Activated CD4-positive, alpha-beta T cell treated with anti-CD3 and anti-CD28 coated beads, Interleukin-2, amount 50 U/mL, for 48 hours (primary cell): ENCODE results near the gene TMCO1.
"Not testable (repeated sequence)": the region's sequence is repeated elsewhere in the genome, so short reads cannot be mapped to it uniquely, and the experiment has no call there.

Experiments used
- DNase-seq, 2 experiments: peaks; one replicate each; pipeline ENCODE4 v3.0.0-alpha.2; 2020

TMCO1 gene

DNA sequence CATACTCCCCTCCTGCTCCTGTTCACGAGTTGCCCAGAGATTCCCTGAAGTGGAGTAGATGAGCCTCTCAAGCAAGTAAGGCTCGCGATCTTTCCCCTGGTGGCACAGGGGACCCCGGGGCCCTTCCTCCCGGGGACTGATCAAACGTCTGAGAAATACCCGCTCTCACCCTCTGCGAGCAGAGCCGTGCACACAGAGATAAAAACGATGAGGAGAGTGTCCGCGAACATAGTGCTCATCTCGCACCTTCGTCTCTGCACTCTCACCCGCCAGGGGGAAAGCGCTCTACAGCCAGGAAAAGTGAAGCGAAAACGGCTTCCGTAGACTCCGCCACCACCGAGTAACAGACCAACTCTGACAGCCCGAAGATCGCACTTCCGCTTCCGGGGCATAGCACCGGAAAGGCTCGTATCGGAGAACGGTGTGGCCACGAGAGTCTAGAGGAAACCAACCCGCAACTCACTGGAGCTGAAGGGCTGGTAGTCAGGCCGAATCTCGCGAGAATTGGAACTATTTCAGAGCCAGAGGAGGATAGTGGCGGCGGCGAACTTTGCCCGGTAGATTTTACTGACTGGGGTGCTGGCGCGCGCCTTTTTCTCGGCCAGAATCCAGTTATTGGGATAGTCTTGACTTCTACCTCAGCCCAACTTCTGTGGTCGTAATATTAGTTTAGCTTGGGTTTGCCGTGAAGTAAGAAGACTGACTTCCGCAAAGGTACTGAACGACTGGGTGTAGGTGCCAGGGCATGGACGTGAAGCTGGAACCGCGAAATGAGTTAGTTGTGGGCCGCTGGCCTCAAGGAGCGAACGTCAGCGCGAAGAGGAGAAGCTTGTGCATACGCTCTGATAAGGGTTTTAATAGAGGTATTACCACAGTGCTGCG lies at the start of gene TMCO1:
TMCO1 (minus strand) TSS at position 356 of the 882 bp plus-strand sequence; CDS start at position 239, 117 bp downstream.
- peak; percentile 91 to 93 for DNase-seq

DNA sequence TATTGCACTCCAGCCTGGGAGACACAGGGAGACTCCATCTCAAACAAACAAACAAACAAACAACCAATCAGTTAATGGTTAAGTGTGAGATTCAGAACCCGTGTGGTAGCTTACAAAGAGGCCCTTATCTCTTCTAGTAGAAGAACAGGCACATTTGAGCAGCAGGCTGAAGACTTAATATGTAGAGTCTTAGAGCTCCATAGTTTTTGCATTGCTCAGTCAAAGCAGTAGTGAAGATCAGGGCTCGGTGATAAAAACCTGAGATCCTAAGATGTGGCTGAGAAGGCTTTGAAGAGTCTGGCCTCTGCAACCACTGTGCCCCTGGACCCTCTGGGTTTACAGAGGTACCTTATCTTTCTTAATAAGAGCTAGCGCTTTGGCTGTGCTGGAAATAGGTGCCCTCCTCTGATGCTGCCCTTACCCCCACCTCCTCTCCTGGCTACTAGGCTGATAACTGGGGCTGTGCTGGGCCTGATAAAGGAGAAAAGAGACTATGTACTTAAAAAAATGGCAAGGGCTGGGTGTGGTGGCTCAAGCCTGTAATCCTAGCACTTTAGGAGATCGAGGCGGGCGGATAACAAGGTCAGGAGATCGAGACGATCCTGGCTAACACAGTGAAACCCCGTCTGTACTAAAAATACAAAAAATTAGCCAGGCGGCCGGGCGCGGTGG lies 48.3 kb upstream of the TMCO1 start:
- no peak for DNase-seq

DNA sequence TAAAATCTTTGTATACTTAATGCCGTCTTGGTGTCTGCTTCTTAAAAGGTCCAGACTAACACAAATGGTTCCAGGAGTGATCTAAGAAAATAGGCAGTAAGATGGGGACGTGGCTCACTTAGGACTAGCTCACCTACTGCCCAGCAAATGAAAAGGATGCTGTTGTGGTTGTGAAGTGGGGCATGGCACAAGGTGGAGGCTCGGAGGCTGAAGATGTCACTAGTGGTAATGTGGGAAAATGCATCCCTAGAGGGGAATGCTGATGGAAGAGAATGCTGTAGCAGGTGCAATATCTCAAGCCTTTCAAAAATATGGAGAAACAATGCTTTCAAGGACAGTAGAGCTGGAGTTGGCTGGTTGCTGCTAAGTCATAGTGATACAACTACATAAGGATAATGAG lies 47.5 kb upstream of the TMCO1 start:
- no peak for DNase-seq

DNA sequence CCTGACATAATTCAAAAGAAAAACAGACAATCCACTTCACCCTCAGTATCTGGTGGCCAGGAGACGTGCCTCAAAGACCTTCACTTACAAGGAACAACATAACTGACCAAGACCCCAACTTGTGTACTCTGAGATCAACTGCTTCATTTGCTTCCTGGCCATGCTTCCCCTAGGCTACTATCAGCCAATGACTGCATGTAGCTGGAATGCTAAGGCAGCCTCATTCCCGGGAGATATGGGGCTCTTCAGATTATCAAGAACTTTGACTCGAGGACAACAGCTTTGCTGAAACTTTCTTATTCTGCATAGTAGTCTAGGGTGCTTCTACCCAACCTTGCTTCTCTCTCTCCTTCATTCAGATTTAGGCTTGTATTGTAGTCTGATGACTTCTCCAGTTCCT lies 47.1 kb upstream of the TMCO1 start:
- DNase-seq: no peak

DNA sequence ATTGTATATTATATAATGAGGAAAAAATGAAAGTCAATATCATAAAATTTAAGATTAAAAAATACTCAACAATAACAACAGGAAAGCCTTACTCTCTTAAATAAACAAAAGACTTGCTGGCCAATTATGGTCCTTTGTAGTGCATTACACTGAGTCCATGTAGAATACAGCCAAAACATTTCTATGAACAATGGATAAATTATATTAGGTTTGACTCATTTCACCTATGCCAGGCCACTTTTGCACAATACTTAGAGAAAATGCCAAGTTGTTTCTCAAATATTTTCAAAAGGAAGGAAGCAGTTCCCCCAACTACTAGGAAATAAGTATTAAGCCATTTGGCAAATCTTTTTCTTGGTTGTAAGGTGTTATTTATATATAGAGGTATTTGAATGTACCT lies 38.9 kb upstream of the TMCO1 start:
- DNase-seq: no peak

DNA sequence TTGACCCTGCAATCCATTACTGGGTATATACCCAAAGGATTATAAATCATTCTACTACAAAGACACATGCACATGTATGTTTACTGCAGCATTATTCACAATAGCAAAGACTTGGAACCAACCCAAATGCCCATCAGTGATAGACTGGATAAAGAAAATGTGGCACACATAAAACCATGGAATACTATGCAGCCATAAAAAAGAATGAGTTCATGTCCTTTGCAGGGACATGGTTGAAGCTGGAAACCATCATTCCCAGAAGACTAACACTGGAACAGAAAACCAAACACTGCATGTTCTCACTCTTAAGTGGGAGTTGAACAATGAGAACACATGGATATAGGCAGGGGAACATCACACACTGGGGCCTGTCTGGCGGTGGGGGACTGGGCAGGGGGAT lies 35.8 kb upstream of the TMCO1 start:
- not testable (repeated sequence) for DNase-seq

DNA sequence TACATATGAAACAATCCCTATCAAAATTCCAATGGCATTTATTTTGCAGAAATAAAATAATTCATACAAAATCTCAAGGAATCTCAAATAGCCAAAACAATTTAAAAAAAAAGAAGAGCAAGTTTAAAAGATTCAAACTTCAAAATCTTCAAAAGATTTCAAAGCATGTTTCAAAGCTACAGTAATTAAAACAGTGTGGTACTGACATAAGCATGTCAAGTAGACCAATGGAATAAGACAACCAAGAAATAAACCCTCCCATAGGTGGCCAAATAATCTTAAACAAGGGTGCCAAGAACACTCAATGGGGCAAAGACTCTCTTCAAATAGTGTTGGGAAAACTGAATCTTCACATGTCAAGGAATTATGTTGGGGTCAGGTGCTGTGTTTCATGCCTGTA lies 30.7 kb upstream of the TMCO1 start:
- DNase-seq: no peak

DNA sequence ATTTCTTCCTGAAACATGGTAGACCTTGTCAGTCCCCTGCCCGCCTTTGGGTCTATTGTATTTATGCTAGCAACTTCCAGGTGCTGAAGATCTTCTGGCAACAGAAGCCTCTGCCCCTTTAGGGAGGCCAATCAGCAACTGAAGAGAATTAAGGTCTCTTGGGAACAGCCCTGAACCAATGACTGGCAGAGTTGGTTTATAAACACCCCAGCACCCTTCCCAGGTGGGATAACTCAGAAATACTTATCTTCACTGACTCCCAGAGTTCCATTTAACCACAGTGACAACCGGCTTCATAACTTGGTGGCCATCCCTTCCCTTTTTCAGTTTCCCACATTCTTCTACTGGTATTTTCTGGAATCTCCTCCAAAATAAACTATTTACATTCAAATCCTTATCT lies 27.2 kb upstream of the TMCO1 start:
- no peak for DNase-seq

DNA sequence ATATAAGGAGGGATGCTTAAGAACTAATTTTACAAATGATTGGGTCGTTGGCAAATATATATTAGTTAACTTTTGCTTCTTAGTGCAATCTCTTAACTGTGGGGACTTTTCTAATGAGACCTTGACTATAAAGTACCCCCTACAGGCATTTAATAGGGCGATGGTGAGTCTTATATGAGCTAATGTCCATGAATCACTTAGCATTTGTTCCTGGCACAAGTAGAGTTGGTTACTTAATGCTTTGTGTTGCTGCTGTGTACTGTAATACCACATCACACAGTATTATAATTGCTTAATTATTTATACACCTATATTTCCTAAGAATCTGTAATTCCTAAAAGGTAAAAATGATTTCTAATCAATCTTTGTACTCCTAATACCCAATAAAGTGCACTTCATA lies 25.3 kb upstream of the TMCO1 start:
- DNase-seq: no peak

DNA sequence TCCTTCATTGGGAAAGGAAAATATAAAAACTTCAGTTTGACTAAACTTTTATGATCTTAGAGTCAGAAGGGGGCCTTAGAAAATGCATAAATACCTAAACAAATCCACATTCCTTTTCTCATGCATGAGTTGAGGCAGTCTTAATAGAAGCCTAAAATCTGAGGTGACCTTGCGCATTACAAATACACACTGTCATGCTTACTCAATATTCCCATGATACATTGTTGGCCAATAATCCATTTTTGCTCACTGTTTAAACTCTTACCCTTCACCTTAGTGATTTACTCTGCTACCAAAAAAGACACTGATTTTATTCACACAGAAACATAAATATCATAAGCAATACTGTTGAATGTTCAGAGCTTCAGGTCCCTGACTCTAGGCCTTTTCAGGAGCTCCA lies 19.1 kb upstream of the TMCO1 start:
- DNase-seq: no peak

- DNase-seq: not testable (repeated sequence)
Measured at GRCh38 chr1:165783519-165783918, 14.9 kb upstream of the TMCO1 start.

DNA sequence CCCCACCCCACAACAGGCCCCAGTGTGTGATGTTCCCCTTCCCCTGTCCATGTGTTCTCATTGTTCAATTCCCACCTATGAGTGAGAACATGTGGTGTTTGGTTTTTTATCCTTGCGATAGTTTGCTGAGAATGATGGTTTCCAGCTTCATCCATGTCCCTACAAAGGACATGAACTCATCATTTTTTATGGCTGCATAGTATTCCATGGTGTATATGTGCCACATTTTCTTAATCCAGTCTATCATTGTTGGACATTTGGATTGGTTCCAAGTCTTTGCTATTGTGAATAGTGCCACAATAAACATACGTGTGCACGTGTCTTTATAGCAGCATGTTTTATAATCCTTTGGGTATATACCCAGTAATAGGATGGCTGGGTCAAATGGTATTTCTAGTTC lies 9.5 kb upstream of the TMCO1 start:
- not testable (repeated sequence) for DNase-seq

DNA sequence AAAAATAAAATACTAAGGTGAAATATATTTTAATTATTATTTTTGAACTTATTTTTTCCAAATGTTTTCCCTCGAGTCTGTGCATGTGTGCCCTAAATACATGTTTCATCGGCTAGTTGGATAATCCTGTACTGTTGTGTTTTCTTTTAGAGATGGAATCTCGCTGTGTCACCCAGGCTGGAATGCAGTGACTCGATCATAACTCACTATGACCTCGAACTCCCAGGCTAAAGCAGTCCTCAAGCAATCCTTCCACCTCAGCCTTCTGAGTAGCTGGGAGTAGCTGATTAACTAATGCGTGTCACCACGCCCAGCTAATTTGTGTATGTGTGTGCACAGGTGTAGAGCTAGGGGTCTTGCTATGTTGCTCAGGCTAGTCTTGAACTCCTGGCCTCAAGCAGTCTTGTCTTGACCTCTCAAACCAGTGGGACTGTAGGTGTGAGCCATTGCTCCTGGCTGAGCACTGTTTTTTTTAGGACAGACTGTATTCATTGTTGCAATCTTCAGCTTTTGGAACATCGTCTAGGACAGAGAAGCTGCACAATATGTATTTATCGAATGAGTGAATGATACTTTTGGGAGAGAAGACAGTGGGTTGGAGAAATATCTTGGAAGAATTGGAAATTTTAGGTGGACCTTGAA lies 4.8 kb upstream of the TMCO1 start:
- no peak for DNase-seq

- no peak for DNase-seq
Measured at GRCh38 chr1:165772739-165773138, 4.1 kb upstream of the TMCO1 start.

GRCh38 chr1:165764277-165764676 lies 4.4 kb downstream of the TMCO1 start:
- DNase-seq: no peak

DNA sequence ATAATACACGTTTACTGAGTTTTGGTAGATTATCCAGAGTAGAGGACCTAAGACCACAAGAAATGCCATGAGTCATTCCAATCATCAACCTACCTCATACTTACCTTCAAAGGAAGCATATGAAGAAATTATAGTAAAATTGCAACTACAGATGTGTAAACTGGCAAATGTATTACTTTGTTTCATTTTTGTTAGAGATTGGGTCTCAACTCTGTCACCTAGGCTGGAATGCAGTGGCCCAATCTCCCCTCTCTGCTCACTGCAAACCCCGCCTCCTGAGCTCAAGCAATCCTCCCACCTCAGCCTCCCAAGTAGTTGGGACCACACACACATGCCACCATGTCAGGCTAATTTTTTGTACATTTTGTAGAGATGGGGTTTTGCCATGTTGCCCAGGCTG lies 5.2 kb downstream of the TMCO1 start:
- peak; percentile 15 to 33 for DNase-seq

GRCh38 chr1:165762725-165763124 lies 5.9 kb downstream of the TMCO1 start:
- no peak for DNase-seq

DNA sequence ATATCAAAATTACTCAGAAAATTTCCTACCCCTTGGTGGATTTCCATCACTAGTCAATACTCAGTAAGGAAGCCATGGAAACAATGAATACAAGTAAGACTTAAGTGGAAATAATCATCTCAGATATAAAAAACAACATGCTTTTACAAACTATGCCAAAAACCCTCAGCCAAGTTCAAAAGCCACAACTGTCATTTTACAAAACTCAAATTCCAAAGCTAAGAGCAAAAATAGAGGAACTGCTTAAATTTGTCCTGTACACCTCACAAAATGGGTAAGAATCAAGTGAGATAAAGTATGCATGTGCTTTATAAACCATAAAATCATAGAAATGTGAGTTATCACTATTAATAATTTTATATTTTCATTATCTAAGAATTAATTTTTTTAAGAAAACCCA lies 9.6 kb downstream of the TMCO1 start:
- no peak for DNase-seq

DNA sequence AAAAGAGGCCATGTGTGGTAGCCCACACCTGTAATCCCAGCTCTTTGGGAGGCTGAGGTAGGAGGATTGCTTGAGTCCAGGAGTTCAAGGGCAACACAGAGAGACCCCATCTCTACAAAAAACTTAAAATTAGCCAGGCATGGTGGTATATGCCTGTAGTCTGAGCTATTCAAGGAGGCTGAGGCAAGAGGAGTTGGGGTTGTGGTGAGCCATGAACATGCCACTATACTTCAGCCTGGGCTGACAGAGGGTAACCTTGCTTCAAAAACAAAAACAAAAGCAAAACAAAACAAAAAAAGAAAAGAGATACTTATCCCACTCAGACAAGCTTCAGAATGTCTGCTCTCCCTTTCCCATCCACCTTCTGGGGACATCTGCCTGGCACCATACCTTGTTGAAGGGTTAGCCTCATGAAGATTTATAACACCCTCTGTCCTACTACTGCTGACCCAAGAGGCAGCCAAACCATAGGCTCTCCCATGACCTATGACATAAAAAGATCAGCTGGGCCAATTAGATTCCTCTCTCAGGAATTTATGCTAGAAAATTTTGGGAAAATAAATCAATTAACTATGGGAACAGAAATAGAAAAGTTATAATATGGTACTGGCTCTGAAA lies 13.2 kb downstream of the TMCO1 start:
- DNase-seq: no peak

GRCh38 chr1:165753934-165754333 lies 14.7 kb downstream of the TMCO1 start:
- DNase-seq: no peak

DNA sequence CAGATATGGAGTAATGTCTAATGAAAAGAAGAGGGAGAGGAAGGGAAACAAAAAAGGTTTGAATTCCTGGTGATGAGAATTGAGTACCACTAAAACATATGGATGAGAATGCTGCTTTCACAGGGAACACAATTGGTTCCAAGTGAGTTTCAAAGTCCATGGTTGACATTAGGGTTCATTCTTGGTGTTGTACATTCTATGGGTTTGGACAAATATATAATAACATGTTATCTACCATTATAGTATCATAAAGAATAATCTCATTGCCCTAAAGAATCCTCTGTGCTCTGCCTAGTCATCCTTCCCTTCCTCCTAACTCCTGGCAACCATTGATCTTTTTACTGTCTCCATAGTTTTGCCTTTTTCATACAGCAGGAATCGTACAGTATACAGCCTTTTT lies 20.1 kb downstream of the TMCO1 start:
- no peak for DNase-seq

GRCh38 chr1:165747632-165748447 lies 20.8 kb downstream of the TMCO1 start:
- no peak for DNase-seq

- not testable (repeated sequence) for DNase-seq
Measured at GRCh38 chr1:165744913-165745312, 23.8 kb downstream of the TMCO1 start.
